Stomach (tissue), 9 donors: ENCODE results near the gene LRRFIP1. TPM values are rescaled to one million over a fixed set of nuclear protein-coding genes. Genes with fewer than 3 reads are reported as not detected.
"Not testable (repeated sequence)": the region's sequence is repeated elsewhere in the genome, so short reads cannot be mapped to it uniquely, and the experiment has no call there.

Source experiments
- DNase-seq, 2 donors: peaks; one replicate each; pipeline versions ENCODE4 v3.0.0 to v3.0.0-alpha.2; 2013 to 2019
- H3K27ac ChIP-seq, 5 donors: fragments of 200-600 bp in 4 of 5; sonication (generic) in 4 of 5; one replicate each; pipeline ENCODE4 v1.5.1; 2013 to 2019; ENCODE audit warnings: mild to moderate bottlenecking in 1 of 5, moderate library complexity in 1 of 5
- H3K27me3 ChIP-seq, 3 donors: fragments of 200-600 bp; sonication (generic); one replicate each; pipeline ENCODE4 v1.5.1; 2017 to 2019; ENCODE audit warnings: mixed run types in 1 of 3
- H3K36me3 ChIP-seq, 4 donors: fragments of 200-600 bp; sonication (generic); 1 replicate in 3 of 4; 2 replicates in 1 of 4; pipeline ENCODE4 v1.5.1; 2016 to 2019
- H3K4me1 ChIP-seq, 4 donors: fragments of 200-600 bp; sonication (generic); one replicate each; pipeline ENCODE4 v1.5.1; 2016 to 2019
- H3K4me3 ChIP-seq, 4 donors: fragments of 200-600 bp; sonication (generic) in 3 of 4; one replicate each; pipeline ENCODE4 v1.5.1; 2016 to 2019; ENCODE audit warnings: mild to moderate bottlenecking in 1 of 4
- H3K9me3 ChIP-seq, 4 donors: fragments of 200-600 bp; sonication (generic); one replicate each; pipeline ENCODE4 v1.5.1; 2016 to 2019
- CTCF ChIP-seq, 7 experiments: fragments of 450-650 bp in 4 of 7; fragments of 200-600 bp in 3 of 7; sonication (generic) in 3 of 7; IDR thresholded peaks; one replicate each; pipeline ENCODE4 v1.5.1; 2016 to 2019; ENCODE audit warnings: antibody characterized with exemption in 7 of 7, control low read depth in 2 of 7, mild to moderate bottlenecking in 1 of 7
- EP300 ChIP-seq: sonication (generic); formaldehyde crosslinking; IDR thresholded peaks from one replicate; pipeline ENCODE4 v1.6.1; 2017; ENCODE audit warnings: antibody characterized with exemption
- POLR2A ChIP-seq, 4 donors: fragments of 450-650 bp; IDR thresholded peaks; one replicate each; pipeline ENCODE4 v1.6.1; 2016; ENCODE audit warnings: antibody characterized with exemption in 4 of 4, control low read depth in 2 of 4, mild to moderate bottlenecking in 1 of 4, moderate library complexity in 1 of 4
- POLR2AphosphoS5 ChIP-seq, 3 donors: sonication (generic); formaldehyde crosslinking; IDR thresholded peaks; one replicate each; pipeline ENCODE4 v1.6.1; 2016; ENCODE audit warnings: antibody characterized with exemption in 3 of 3
- WGBS, 5 donors: extraction: QIAGEN DNeasy Blood & Tissue Kit in 3 of 5; methylation state at CpG; one replicate each; pipeline versions ENCODE4 v1.1.5 to v1.1.7; 2013 to 2018; 5-methylcytosine and 5-hydroxymethylcytosine counted together
- intact Hi-C: fragments of 100-400 bp; cut with DNase I; formaldehyde crosslinking; loops from one replicate; pipeline ENCODE4 v1.15.1; 2023; ENCODE audit warnings: low total_unique reads
- polyA plus RNA-seq, 3 donors: library from polyadenylated mRNA; stranded (reverse); fragments of 200-250 nt; gene quantifications; one replicate each; pipeline ENCODE4 v1.2.3, GENCODE V29; 2013
- total RNA-seq, 5 donors: library from RNA; depleted of rRNA; stranded (reverse); fragments of >200 nt; gene quantifications; one replicate each; pipeline versions ENCODE4 v1.1.0 to v1.2.3, GENCODE V29; 2014 to 2016
- donor health status: healthy with polysubstance abuse.
- donor health status: Bipolar disorder and iron deficiency.
- donor health status: healthy.

LRRFIP1 gene
- total and polyA plus RNA-seq, 8 donors: 31.6 to 201 (median 130) TPM

DNA sequence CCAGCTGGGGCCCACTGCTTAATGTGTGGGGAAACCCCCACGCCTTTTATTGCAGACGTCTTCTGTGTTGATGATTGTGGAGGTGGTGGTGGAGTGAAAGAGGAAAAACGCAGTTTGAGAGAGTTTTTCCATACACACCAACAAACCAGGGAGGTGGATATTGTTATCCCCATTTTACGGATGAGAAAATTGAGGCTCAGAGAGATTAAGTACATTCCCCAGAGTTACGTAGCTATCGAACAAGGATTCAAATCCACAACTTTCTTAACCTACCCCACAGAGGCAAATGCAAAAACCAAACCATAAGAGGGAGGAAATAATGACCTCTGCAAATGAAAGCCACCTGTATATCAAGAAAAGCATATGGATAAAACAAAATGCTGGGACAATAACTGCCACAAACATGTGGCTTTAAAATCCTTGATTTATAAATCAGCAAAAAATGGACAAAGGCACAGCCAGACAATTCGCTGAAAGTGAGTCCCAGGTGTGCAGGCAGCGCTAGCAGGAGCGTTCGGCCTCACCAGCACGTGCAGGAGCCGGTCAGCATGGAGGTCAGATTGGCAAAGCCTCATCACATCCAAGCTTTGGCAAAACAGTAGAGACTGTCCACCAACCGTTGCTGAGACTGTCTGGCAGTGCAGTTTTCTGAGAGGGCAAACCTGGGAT is 24.2 kb upstream of the LRRFIP1 start:
- Histone ChIP-seq H3K27me3 (no peaks in the 10 kb centered on the region), H3K4me3 (no peak overlapping the region), H3K36me3 (no peaks in the 10 kb centered on the region), H3K9me3 (no peaks in the 10 kb centered on the region), H3K4me1 (peaks cover 11 to 46% (median 34%) of the 10 kb centered on the region in 4 donors), H3K27ac (peak overlapping the region in 3 of 5 donors; percentile 56 to 67 (median 61))
- WGBS, 5 donors: 85 to 91% (median 86%) methylated on average over 13 of the region's 13 CpGs
- TF ChIP-seq CTCF (IDR thresholded peaks at IDR 0.05): no peak
- no peak for TF ChIP-seq POLR2A (IDR thresholded peaks at IDR 0.05)
- TF ChIP-seq EP300: no peak
- TF ChIP-seq POLR2AphosphoS5 (IDR thresholded peaks at IDR 0.05): no peak
- no peak for DNase-seq
- intact Hi-C loops: no loop called here

DNA sequence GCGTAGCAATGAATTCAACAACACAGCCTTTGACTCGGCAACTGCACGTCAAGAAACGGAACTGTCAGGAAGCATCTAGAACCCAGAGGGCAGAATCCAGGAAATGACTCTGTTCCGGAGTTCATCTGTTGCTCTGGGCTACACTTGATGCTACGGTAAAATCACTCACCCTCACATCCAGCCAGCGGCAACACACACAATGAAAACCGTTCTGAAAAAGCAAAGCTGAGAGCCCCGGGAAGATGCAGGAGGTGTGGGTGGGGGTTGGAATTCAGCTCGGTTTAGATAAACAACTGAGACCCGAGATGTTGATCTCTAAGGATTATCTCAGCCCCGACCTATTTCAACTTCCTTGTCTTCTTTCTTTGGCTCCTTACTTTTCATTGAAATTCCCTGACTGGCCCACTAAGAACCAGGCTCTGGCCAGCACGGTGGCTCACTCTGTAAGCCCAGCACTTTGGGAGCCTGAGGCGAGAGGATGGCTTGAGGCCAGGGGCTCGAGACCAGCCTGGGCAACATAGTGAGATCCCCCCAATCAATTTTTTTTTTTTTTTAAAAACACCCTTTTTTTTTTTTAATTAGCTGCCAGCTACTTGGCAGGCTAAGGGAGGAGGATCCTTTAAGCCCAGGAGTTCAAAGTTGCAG is 23.5 kb upstream of the LRRFIP1 start:
- intact Hi-C loops: no loop called here
- Histone ChIP-seq H3K27me3 (no peaks in the 10 kb centered on the region), H3K27ac (peak overlapping the region in 4 of 5 donors; percentile 31 to 67 (median 58)), H3K36me3 (no peaks in the 10 kb centered on the region), H3K4me3 (no peak overlapping the region), H3K4me1 (peaks cover 11 to 43% (median 32%) of the 10 kb centered on the region in 4 donors), H3K9me3 (no peaks in the 10 kb centered on the region)
- TF ChIP-seq CTCF (IDR thresholded peaks at IDR 0.05): no peak
- TF ChIP-seq POLR2AphosphoS5 (IDR thresholded peaks at IDR 0.05): peak in 2 of 3 donors; percentile 50 to 71
- 32 to 58% (median 50%) methylated on average over 15 of the region's 15 CpGs for WGBS, 5 donors
- DNase-seq: peak in 1 of 2 donors; percentile 89

- H3K4me3 ChIP-seq: no peak overlapping the region
- no peak for DNase-seq
- no peaks in the 10 kb centered on the region for H3K36me3 ChIP-seq
- no peaks in the 10 kb centered on the region for H3K27me3 ChIP-seq
- H3K27ac ChIP-seq: peak overlapping the region in 2 of 5 donors; percentile 61 to 67
- 88 to 95% (median 91%) methylated on average over 11 of the region's 11 CpGs for WGBS, 5 donors
- no peak for TF ChIP-seq CTCF (IDR thresholded peaks at IDR 0.05)
- TF ChIP-seq EP300: no peak
- no peak for TF ChIP-seq POLR2A (IDR thresholded peaks at IDR 0.05)
- no peak for TF ChIP-seq POLR2AphosphoS5 (IDR thresholded peaks at IDR 0.05)
- H3K4me1 ChIP-seq: peaks cover 11 to 40% (median 29%) of the 10 kb centered on the region in 4 donors
- no peaks in the 10 kb centered on the region for H3K9me3 ChIP-seq
- intact Hi-C loops: no loop called here
Measured at GRCh38 chr2:237604391-237604790, 23.0 kb upstream of the LRRFIP1 start.

GRCh38 chr2:237604960-237605359 is 22.4 kb upstream of the LRRFIP1 start:
- Histone ChIP-seq H3K27me3 (no peaks in the 10 kb centered on the region), H3K4me3 (no peak overlapping the region), H3K27ac (no peak overlapping the region), H3K4me1 (peaks cover 6 to 34% (median 23%) of the 10 kb centered on the region in 4 donors), H3K9me3 (no peaks in the 10 kb centered on the region), H3K36me3 (no peaks in the 10 kb centered on the region)
- intact Hi-C loops: no loop called here
- 74 to 89% (median 77%) methylated on average over 9 of the region's 9 CpGs for WGBS, 5 donors
- peak; percentile 44 to 56 for DNase-seq
- no peak for TF ChIP-seq POLR2AphosphoS5 (IDR thresholded peaks at IDR 0.05)
- TF ChIP-seq POLR2A (IDR thresholded peaks at IDR 0.05): no peak
- TF ChIP-seq CTCF (IDR thresholded peaks at IDR 0.05): peak in 2 of 7 experiments; percentile 30 to 37
- no peak for TF ChIP-seq EP300

- intact Hi-C loops, H3K4me3 ChIP-seq, H3K9me3 ChIP-seq, DNase-seq, H3K27me3 ChIP-seq, H3K36me3 ChIP-seq, H3K27ac ChIP-seq: not testable (repeated sequence)
- 87 to 99% (median 95%) methylated on average over 4 of the region's 4 CpGs for WGBS, 5 donors
- peaks cover 4 to 19% (median 10%) of the 10 kb centered on the region in 4 donors for H3K4me1 ChIP-seq
Measured at GRCh38 chr2:237606522-237606921, 20.9 kb upstream of the LRRFIP1 start.
